Spleen (tissue), 11 donors: Measurements from ENCODE around the gene NR3C2. TPM values are rescaled to one million over a fixed set of nuclear protein-coding genes. Genes with fewer than 3 reads are reported as not detected.

Experiments used
- DNase-seq: peaks from one replicate; pipeline ENCODE4 v3.0.0-alpha.2; 2020
- H3K27ac ChIP-seq, 8 donors: fragments of 200-600 bp; sonication (generic) in 7 of 8; 1 replicate in 4 of 8; 2 replicates in 4 of 8; pipeline versions ENCODE4 v1.5.0 to v1.8.0; 2016 to 2021; ENCODE audit warnings: inconsistent platforms in 4 of 8, mild to moderate bottlenecking in 4 of 8, moderate library complexity in 1 of 8
- H3K27me3 ChIP-seq, 7 donors: fragments of 200-600 bp; sonication (generic) in 6 of 7; replicated peaks in 1 of 7; 1 replicate in 4 of 7; 2 replicates in 3 of 7; pipeline versions ENCODE4 v1.5.0 to v1.8.0; 2016 to 2021; ENCODE audit warnings: inconsistent platforms in 3 of 7, mild to moderate bottlenecking in 1 of 7
- H3K36me3 ChIP-seq, 6 donors: fragments of 200-600 bp; sonication (generic) in 5 of 6; 1 replicate in 4 of 6; 2 replicates in 2 of 6; pipeline versions ENCODE4 v1.5.0 to v1.8.0; 2016 to 2021; ENCODE audit warnings: inconsistent platforms in 2 of 6
- H3K4me1 ChIP-seq, 6 donors: fragments of 200-600 bp; sonication (generic) in 5 of 6; 1 replicate in 3 of 6; 2 replicates in 3 of 6; pipeline versions ENCODE4 v1.5.0 to v1.8.0; 2016 to 2021; ENCODE audit warnings: inconsistent platforms in 3 of 6
- H3K4me3 ChIP-seq, 8 donors: fragments of 200-600 bp; sonication (generic) in 7 of 8; 1 replicate in 4 of 8; 2 replicates in 4 of 8; pipeline versions ENCODE4 v1.5.0 to v1.8.0; 2016 to 2021; ENCODE audit warnings: inconsistent platforms in 4 of 8, mild to moderate bottlenecking in 4 of 8, moderate library complexity in 2 of 8
- H3K9me3 ChIP-seq, 8 donors: fragments of 200-600 bp; sonication (generic) in 7 of 8; 1 replicate in 4 of 8; 2 replicates in 4 of 8; pipeline versions ENCODE4 v1.5.0 to v1.8.0; 2016 to 2021; ENCODE audit warnings: inconsistent platforms in 4 of 8
- POLR2A ChIP-seq, 3 donors: fragments of 450-650 bp; IDR thresholded peaks; one replicate each; pipeline ENCODE4 v1.5.1; 2017; ENCODE audit warnings: antibody characterized with exemption in 3 of 3, mild to moderate bottlenecking in 1 of 3
- POLR2AphosphoS5 ChIP-seq, 3 donors: sonication (generic); formaldehyde crosslinking; IDR thresholded peaks; one replicate each; pipeline ENCODE4 v1.5.1; 2017; ENCODE audit warnings: antibody characterized with exemption in 3 of 3
- WGBS, 5 donors: extraction: QIAGEN DNeasy Blood & Tissue Kit in 3 of 5; methylation state at CpG; one replicate each; pipeline versions ENCODE4 v1.1.5 to v1.1.7; 2013 to 2018; 5-methylcytosine and 5-hydroxymethylcytosine counted together
- intact Hi-C: fragments of 100-400 bp; cut with DNase I; formaldehyde crosslinking; loops from one replicate; pipeline ENCODE4 v1.15.0; 2023; ENCODE audit warnings: low total_unique reads
- polyA plus RNA-seq, 3 donors: library from polyadenylated mRNA; stranded (reverse); fragments of 200-250 nt; gene quantifications; one replicate each; pipeline ENCODE4 v1.2.1, GENCODE V29; 2013
- total RNA-seq, 7 donors: library from RNA; depleted of rRNA in 3 of 7; stranded (reverse); fragments of >200 nt in 3 of 7; fragmentation: NEBNext Ultra II Directional in 4 of 7; extraction: Animal tissue kit (Norgen Biotek cat#: 25700) in 4 of 7; gene quantifications; one replicate each; pipeline versions ENCODE4 v1.1.0 to v1.2.1, GENCODE V29; 2016 to 2021
- TF ChIP-seq, protein P1 (sequence below), 11 experiments: fragments of 200-600 bp in 7 of 11; fragments of 450-650 bp in 4 of 11; sonication (generic) in 4 of 11; IDR thresholded peaks in 8 of 11; conservative IDR thresholded peaks in 3 of 11; 1 replicate in 7 of 11; 2 replicates in 4 of 11; pipeline versions ENCODE4 v1.4.0 to v1.8.0; 2016 to 2021; ENCODE audit warnings: antibody characterized with exemption in 11 of 11, inconsistent platforms in 4 of 11, mild to moderate bottlenecking in 1 of 11
- donor health status: healthy with polysubstance abuse.
- donor health status: DM: no; HTN: no; CAD: no; lungs with moderate emphysema.
- donor health status: DM: no; HTN: no; CAD: no.
- donor health status: Bipolar disorder and iron deficiency.
- donor health status: healthy.
- donor health status: DM: no; HTN: no; CAD: no.
- donor health status: DM: yes; HTN: yes; CAD: no.

NR3C2 gene
- total and polyA plus RNA-seq, 10 donors: 1.2 to 25.9 (median 16.2) TPM

DNA sequence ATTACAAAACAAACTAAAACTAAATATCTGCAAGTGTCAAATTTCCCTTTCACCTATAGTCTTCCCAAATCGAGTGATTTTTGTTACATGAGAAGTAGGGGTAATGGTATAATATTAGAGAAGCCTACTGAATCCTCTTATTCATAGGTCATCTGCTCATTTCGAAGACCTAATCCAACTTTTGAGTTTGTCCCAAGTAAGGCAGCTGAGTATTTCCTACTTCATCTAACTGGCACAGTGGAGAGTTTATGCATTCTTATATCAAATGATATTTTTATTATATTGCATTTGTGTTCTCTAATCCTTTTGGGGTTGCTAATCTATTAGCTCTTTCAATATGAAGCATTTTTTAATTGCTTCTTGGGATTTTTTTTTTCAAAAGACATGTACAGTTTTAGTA is 7.7 kb upstream of the NR3C2 start:
- H3K4me3 ChIP-seq: no peak overlapping the region
- 68 to 91% (median 84%) methylated on average over 2 of the region's 2 CpGs for WGBS, 5 donors
- H3K27ac ChIP-seq: no peak overlapping the region
- no peak for DNase-seq
- peaks cover 0 to 32% (median 16%) of the 10 kb centered on the region in 6 donors for H3K4me1 ChIP-seq
- no peaks in the 10 kb centered on the region for H3K9me3 ChIP-seq
- intact Hi-C loops: loop anchor here (10.0 kb wide), 1 partner anchor 385 kb away; no protein-coding TSS in a partner anchor
- peaks cover 0 to 13% (median 0%) of the 10 kb centered on the region in 7 donors for H3K27me3 ChIP-seq
- H3K36me3 ChIP-seq: no peaks in the 10 kb centered on the region
- TF ChIP-seq POLR2AphosphoS5 (IDR thresholded peaks at IDR 0.05): no peak
- no peak for TF ChIP-seq POLR2A (IDR thresholded peaks at IDR 0.05)
- TF ChIP-seq, protein P1, sequence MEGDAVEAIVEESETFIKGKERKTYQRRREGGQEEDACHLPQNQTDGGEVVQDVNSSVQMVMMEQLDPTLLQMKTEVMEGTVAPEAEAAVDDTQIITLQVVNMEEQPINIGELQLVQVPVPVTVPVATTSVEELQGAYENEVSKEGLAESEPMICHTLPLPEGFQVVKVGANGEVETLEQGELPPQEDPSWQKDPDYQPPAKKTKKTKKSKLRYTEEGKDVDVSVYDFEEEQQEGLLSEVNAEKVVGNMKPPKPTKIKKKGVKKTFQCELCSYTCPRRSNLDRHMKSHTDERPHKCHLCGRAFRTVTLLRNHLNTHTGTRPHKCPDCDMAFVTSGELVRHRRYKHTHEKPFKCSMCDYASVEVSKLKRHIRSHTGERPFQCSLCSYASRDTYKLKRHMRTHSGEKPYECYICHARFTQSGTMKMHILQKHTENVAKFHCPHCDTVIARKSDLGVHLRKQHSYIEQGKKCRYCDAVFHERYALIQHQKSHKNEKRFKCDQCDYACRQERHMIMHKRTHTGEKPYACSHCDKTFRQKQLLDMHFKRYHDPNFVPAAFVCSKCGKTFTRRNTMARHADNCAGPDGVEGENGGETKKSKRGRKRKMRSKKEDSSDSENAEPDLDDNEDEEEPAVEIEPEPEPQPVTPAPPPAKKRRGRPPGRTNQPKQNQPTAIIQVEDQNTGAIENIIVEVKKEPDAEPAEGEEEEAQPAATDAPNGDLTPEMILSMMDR (IDR thresholded peaks at IDR 0.05 in 8 of 11, conservative IDR thresholded peaks at IDR 0.05 in 3 of 11): no peak

DNA sequence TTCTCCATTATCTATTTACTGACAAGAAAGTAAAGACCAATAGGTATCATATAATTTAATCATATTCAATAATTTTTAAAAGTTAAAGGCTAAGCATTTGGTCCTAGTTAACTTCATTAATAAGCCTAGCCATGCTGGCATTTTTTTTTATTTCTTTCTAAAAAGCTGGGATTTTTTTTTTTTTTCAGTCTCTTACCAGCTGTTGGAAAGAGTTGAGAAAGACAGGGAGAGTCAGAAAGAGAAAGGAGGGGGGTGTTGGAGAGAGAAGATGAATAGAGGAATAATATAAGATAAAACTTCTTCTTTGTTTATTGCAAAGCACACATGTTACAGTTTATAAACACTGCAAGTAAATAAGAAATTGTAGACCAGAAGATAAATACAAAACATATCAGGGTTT is 5.9 kb upstream of the NR3C2 start:
- intact Hi-C loops: loop anchor here (10.0 kb wide), 1 partner anchor 383 kb away; no protein-coding TSS in a partner anchor
- Histone ChIP-seq H3K4me3 (no peak overlapping the region), H3K9me3 (no peaks in the 10 kb centered on the region), H3K36me3 (no peaks in the 10 kb centered on the region), H3K4me1 (peaks cover 0 to 50% (median 26%) of the 10 kb centered on the region in 6 donors), H3K27ac (peak overlapping the region in 1 of 8 donors; percentile 19), H3K27me3 (peaks cover 0 to 31% (median 0%) of the 10 kb centered on the region in 7 donors)
- no peak for DNase-seq
- TF ChIP-seq POLR2A (IDR thresholded peaks at IDR 0.05): no peak
- TF ChIP-seq POLR2AphosphoS5 (IDR thresholded peaks at IDR 0.05): no peak
- TF ChIP-seq, protein P1 (IDR thresholded peaks at IDR 0.05 in 8 of 11, conservative IDR thresholded peaks at IDR 0.05 in 3 of 11): no peak

DNA sequence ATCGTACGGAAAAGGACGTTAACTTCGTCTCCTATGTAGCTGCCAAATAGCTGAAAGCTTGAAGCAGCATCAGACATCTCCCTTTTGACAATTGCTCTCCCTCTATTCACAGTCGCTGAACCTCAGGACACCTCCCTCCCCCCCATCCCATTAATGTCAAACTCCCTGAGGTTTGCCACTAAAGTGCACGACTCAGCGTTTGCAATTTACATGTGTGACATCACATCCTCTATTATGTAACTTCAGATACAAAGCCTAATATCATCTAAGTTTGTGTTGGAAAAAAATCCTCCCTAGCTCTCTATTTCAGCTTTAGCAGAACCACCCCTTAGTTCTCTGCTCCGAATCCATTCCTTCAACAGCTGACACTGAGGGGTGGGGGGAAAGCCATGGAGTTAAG is 5.5 kb upstream of the NR3C2 start:
- no peak for DNase-seq
- Histone ChIP-seq H3K4me3 (peak overlapping the region in 2 of 8 donors; percentile 14 to 40), H3K27me3 (peaks cover 0 to 34% (median 0%) of the 10 kb centered on the region in 7 donors), H3K9me3 (no peaks in the 10 kb centered on the region), H3K4me1 (peaks cover 0 to 50% (median 26%) of the 10 kb centered on the region in 6 donors), H3K27ac (peak overlapping the region in 3 of 8 donors; percentile 0 to 19 (median 1)), H3K36me3 (no peaks in the 10 kb centered on the region)
- TF ChIP-seq, protein P1 (IDR thresholded peaks at IDR 0.05 in 8 of 11, conservative IDR thresholded peaks at IDR 0.05 in 3 of 11): no peak
- TF ChIP-seq POLR2A (IDR thresholded peaks at IDR 0.05) (no peak), POLR2AphosphoS5 (IDR thresholded peaks at IDR 0.05) (no peak)
- WGBS, 5 donors: 14 to 24% (median 22%) methylated on average over 8 of the region's 8 CpGs
- intact Hi-C loops: loop anchor here (10.0 kb wide), 1 partner anchor 383 kb away; no protein-coding TSS in a partner anchor

DNA sequence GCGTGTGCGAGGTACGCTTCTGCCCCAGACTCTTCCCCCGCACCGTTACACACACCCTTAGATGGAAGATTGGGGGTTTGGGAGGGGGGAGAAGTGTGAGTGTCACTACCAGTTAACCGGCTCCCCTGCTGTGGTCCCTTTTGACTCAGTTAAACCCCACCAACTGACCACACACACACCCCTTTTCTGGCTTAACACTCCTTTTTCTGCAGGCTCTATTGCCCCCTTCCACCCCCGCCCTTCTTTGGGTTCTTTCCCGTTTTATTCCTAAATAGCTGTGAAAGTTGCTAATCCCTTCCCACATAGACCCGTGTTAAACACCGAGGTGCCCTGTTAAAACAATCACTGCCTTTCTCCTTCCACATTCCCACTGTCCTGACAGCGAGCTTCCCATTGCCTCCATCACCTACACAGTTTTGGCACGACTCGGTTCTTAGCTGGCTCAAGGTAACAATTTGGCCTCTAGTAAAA is 3.7 kb upstream of the NR3C2 start:
- Histone ChIP-seq H3K27me3 (peaks cover 0 to 50% (median 0%) of the 10 kb centered on the region in 7 donors), H3K27ac (peak overlapping the region; percentile 77 to 98 (median 95)), H3K36me3 (no peaks in the 10 kb centered on the region), H3K9me3 (no peaks in the 10 kb centered on the region), H3K4me1 (peaks cover 3 to 60% (median 37%) of the 10 kb centered on the region in 6 donors), H3K4me3 (peak overlapping the region; percentile 76 to 96 (median 94))
- intact Hi-C loops: loop anchor here (10.0 kb wide), 1 partner anchor 381 kb away; no protein-coding TSS in a partner anchor
- TF ChIP-seq POLR2A (IDR thresholded peaks at IDR 0.05) (no peak), POLR2AphosphoS5 (IDR thresholded peaks at IDR 0.05) (no peak)
- TF ChIP-seq, protein P1 (IDR thresholded peaks at IDR 0.05 in 8 of 11, conservative IDR thresholded peaks at IDR 0.05 in 3 of 11): no peak
- WGBS, 5 donors: 4 to 7% (median 4%) methylated on average over 13 of the region's 13 CpGs
- DNase-seq: no peak
